Ectodermal cell (in vitro differentiated cells): Measurements from ENCODE around the gene GRK1.

Experiments
- H3K27ac ChIP-seq: 2 replicates; pipeline ENCODE4 v1.7.0; 2013; ENCODE audit warnings: mild to moderate bottlenecking, low read depth, low read length; ENCODE audit not compliant: insufficient read depth, poor library complexity, severe bottlenecking
- H3K27me3 ChIP-seq: 2 replicates; pipeline ENCODE4 v1.7.0; 2013; ENCODE audit warnings: mild to moderate bottlenecking, low read length; ENCODE audit not compliant: insufficient read depth, control insufficient read depth, poor library complexity, severe bottlenecking
- H3K36me3 ChIP-seq: one replicate; pipeline ENCODE4 v1.7.0; 2013; ENCODE audit warnings: low read length; ENCODE audit not compliant: control insufficient read depth, insufficient read depth
- H3K4me1 ChIP-seq: one replicate; pipeline ENCODE4 v1.7.0; 2013; ENCODE audit warnings: low read length; ENCODE audit not compliant: control insufficient read depth, insufficient read depth
- H3K4me3 ChIP-seq: 2 replicates; pipeline ENCODE4 v1.7.0; 2013; ENCODE audit warnings: low read depth, low read length, control low read depth; ENCODE audit not compliant: insufficient read depth
- H3K9me3 ChIP-seq: 2 replicates; pipeline ENCODE4 v1.7.0; 2013; ENCODE audit warnings: mild to moderate bottlenecking, low read length, moderate library complexity; ENCODE audit not compliant: control insufficient read depth
- WGBS, 2 experiments: methylation state at CpG; one replicate each; pipeline ENCODE4 v1.1.7; 2013; ENCODE audit warnings: missing lambda C conversion rate in 2 of 2; 5-methylcytosine and 5-hydroxymethylcytosine counted together

The GRK1 gene

DNA sequence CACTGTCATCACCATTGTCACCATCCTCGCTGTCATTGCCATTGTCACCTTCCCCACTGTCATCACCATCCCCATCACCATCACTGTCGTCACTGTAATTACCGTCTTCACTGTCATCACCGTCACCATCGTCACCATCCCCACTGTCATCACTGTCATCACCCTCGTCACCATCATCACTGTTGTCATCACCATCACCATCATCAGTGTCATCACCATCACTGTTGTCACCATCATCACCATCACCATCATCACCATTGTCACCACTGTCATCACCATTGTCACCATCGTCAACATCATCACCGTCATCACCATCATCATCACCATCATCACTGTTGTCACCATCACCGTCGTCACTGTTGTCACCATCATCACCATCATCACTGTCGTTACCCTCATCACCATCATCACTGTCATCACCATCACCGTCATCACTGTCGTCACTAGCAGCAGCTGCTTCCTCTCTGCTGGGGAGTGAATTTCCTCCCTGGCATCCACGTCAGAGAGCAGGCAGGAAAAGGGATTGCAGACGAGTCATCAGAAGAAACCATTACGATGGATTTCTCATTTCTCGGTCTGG is 119.3 kb downstream of the GRK1 start:
- no peaks in the 10 kb centered on the region for H3K36me3 ChIP-seq
- H3K4me1 ChIP-seq, result no peaks in the 10 kb centered on the region
- no peak overlapping the region for H3K4me3 ChIP-seq
- H3K27me3 ChIP-seq, result no peaks in the 10 kb centered on the region
- no peak overlapping the region for H3K27ac ChIP-seq
- H3K9me3 ChIP-seq, result no peaks in the 10 kb centered on the region
- WGBS, 2 experiments, result 88 to 90% methylated on average over 17 of the region's 17 CpGs
